Uterus (tissue), 4 donors: ENCODE data around the gene CRACDL. TPM values are rescaled to one million over a fixed set of nuclear protein-coding genes. Genes with fewer than 3 reads are reported as not detected.

Experiments used
- DNase-seq, 2 donors: peaks; one replicate each; pipeline ENCODE4 v3.0.0-alpha.2; 2019 to 2020
- H3K27ac ChIP-seq, 2 donors: fragments of 200-600 bp; sonication (generic); 1 replicate in 1 of 2; 2 replicates in 1 of 2; pipeline ENCODE4 v1.5.1; 2016 to 2018
- H3K27me3 ChIP-seq, 2 donors: fragments of 200-600 bp; sonication (generic); one replicate each; pipeline ENCODE4 v1.5.1; 2018 to 2019; ENCODE audit warnings: control low read depth in 1 of 2
- H3K36me3 ChIP-seq, 2 donors: fragments of 200-600 bp; sonication (generic); one replicate each; pipeline ENCODE4 v1.5.1; 2019; ENCODE audit warnings: control low read depth in 1 of 2
- H3K4me1 ChIP-seq, 2 donors: fragments of 200-600 bp; sonication (generic); one replicate each; pipeline ENCODE4 v1.5.1; 2018 to 2019; ENCODE audit warnings: control low read depth in 1 of 2
- H3K4me3 ChIP-seq, 2 donors: fragments of 200-600 bp; sonication (generic); 1 replicate in 1 of 2; 2 replicates in 1 of 2; pipeline ENCODE4 v1.5.1; 2018 to 2019; ENCODE audit warnings: mild to moderate bottlenecking in 1 of 2
- H3K9me3 ChIP-seq, 2 donors: fragments of 200-600 bp; sonication (generic); one replicate each; pipeline ENCODE4 v1.5.1; 2019; ENCODE audit warnings: control low read depth in 1 of 2
- CTCF ChIP-seq, 4 experiments: fragments of 200-600 bp in 2 of 4; fragments of 450-650 bp in 2 of 4; sonication (generic) in 2 of 4; IDR thresholded peaks; one replicate each; pipeline ENCODE4 v1.5.1; 2016 to 2019; ENCODE audit warnings: antibody characterized with exemption in 4 of 4, mild to moderate bottlenecking in 2 of 4, moderate library complexity in 1 of 4
- POLR2A ChIP-seq, 2 donors: fragments of 450-650 bp; IDR thresholded peaks; one replicate each; pipeline ENCODE4 v1.6.1; 2016; ENCODE audit warnings: antibody characterized with exemption in 2 of 2, mild to moderate bottlenecking in 1 of 2, moderate library complexity in 1 of 2
- intact Hi-C: fragments of 100-400 bp; cut with DNase I; formaldehyde crosslinking; loops from one replicate; pipeline ENCODE4 v1.15.1; 2023; ENCODE audit warnings: low total_unique reads
- total RNA-seq, 4 donors: library from RNA; depleted of rRNA in 3 of 4; stranded (reverse); fragments of >200 nt in 3 of 4; gene quantifications; one replicate each; pipeline versions ENCODE4 v1.1.0 to v1.2.4, GENCODE V29; 2014 to 2023
- donor health status: DM: yes; HTN: yes; CAD: no.

CRACDL gene
- total RNA-seq, 4 donors from 2014 or later, result 1.5 to 14.6 (median 6.1) TPM

- intact Hi-C loops, result no loop called here
- Histone ChIP-seq H3K27ac (no peak overlapping the region), H3K36me3 (no peaks in the 10 kb centered on the region), H3K4me1 (no peaks in the 10 kb centered on the region), H3K9me3 (no peaks in the 10 kb centered on the region), H3K27me3 (no peaks in the 10 kb centered on the region), H3K4me3 (no peak overlapping the region)
- DNase-seq, result no peak
- no peak for TF ChIP-seq POLR2A (IDR thresholded peaks at IDR 0.05)
- no peak for TF ChIP-seq CTCF (IDR thresholded peaks at IDR 0.05)
These were observed 61.8 kb downstream of the CRACDL start for GRCh38 chr2:98874186-98874689.

GRCh38 chr2:98872526-98872925 lies 63.5 kb downstream of the CRACDL start:
- H3K9me3 ChIP-seq, result no peaks in the 10 kb centered on the region
- H3K27me3 ChIP-seq, result no peaks in the 10 kb centered on the region
- no peak overlapping the region for H3K4me3 ChIP-seq
- no peaks in the 10 kb centered on the region for H3K36me3 ChIP-seq
- intact Hi-C loops, result no loop called here
- no peak for DNase-seq
- TF ChIP-seq POLR2A (IDR thresholded peaks at IDR 0.05) (no peak), CTCF (IDR thresholded peaks at IDR 0.05) (no peak)
- H3K27ac ChIP-seq, result no peak overlapping the region
- H3K4me1 ChIP-seq, result no peaks in the 10 kb centered on the region

- intact Hi-C loops, result no loop called here
- no peak for DNase-seq
- Histone ChIP-seq H3K27me3 (no peaks in the 10 kb centered on the region), H3K9me3 (no peaks in the 10 kb centered on the region), H3K27ac (no peak overlapping the region), H3K4me1 (no peaks in the 10 kb centered on the region), H3K4me3 (no peak overlapping the region), H3K36me3 (no peaks in the 10 kb centered on the region)
- TF ChIP-seq POLR2A (IDR thresholded peaks at IDR 0.05), result no peak
- TF ChIP-seq CTCF (IDR thresholded peaks at IDR 0.05), result no peak
These were observed 64.5 kb downstream of the CRACDL start for GRCh38 chr2:98871506-98871905.

GRCh38 chr2:98870516-98871158 lies 65.4 kb downstream of the CRACDL start:
- no peaks in the 10 kb centered on the region for H3K36me3 ChIP-seq
- H3K9me3 ChIP-seq, result no peaks in the 10 kb centered on the region
- H3K4me1 ChIP-seq, result no peaks in the 10 kb centered on the region
- intact Hi-C loops, result no loop called here
- no peak overlapping the region for H3K4me3 ChIP-seq
- TF ChIP-seq CTCF (IDR thresholded peaks at IDR 0.05), result no peak
- TF ChIP-seq POLR2A (IDR thresholded peaks at IDR 0.05), result no peak
- DNase-seq, result no peak
- no peaks in the 10 kb centered on the region for H3K27me3 ChIP-seq
- no peak overlapping the region for H3K27ac ChIP-seq

- intact Hi-C loops, result no loop called here
- DNase-seq, result no peak
- Histone ChIP-seq H3K9me3 (no peaks in the 10 kb centered on the region), H3K4me3 (no peak overlapping the region), H3K36me3 (no peaks in the 10 kb centered on the region), H3K27ac (no peak overlapping the region), H3K4me1 (no peaks in the 10 kb centered on the region), H3K27me3 (no peaks in the 10 kb centered on the region)
- TF ChIP-seq CTCF (IDR thresholded peaks at IDR 0.05), result no peak
These were observed 66.2 kb downstream of the CRACDL start for GRCh38 chr2:98869870-98870269.
